IPS-NIHi11 (cell line): ENCODE data around the gene SKI.

Source experiments
- DNase-seq: peaks from one replicate; pipeline ENCODE4 v3.0.0; 2012; ENCODE audit warnings: mixed read lengths, low spot score

Gene SKI

GRCh38 chr1:2275796-2276536, 47.8 kb downstream of the SKI start:
- DNase-seq: no peak

- no peak for DNase-seq
Observed at GRCh38 chr1:2276803-2277580, 48.9 kb downstream of the SKI start.

DNA sequence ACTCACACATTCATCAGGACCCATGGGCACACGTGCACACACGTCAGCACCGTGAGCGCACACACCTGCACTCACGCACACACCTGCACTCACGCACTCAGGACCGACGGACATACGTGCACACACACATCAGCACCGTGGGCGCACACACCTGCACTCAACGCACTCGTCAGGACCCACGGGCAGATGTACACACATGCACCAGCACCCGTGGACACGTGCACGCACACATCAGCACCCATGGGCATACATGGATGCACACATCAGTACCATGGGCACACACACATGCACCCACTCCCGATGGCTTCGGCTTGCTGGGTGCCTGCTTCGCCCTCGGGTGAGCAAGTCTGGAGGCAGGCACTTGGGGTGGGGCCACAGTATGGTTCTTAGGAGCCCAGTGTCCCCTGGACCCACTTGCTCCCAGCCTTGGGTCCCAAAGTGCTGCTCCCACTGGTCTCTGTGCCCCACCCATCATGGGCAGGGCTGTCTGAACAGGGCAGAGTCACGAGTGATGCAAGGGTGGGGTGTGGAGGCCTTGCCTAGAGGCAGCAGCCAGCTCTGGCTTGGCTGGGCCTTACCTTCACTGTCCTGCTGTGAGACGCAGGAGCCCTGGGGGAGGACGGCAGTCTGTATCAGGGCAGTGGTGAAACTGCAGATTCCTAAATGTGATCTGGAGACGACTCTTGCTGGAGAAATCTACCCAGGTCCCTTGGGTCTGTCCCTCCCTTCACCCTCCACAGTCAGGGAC, 49.8 kb downstream of the SKI start:
- no peak for DNase-seq

- DNase-seq: no peak
Observed at GRCh38 chr1:2278591-2279209, 50.6 kb downstream of the SKI start.

GRCh38 chr1:2279210-2279639, 51.1 kb downstream of the SKI start:
- DNase-seq: peak; percentile 87

GRCh38 chr1:2279817-2280216, 51.7 kb downstream of the SKI start:
- no peak for DNase-seq

- DNase-seq: no peak
Observed at GRCh38 chr1:2282556-2283270, 54.6 kb downstream of the SKI start.

GRCh38 chr1:2283371-2283990, 55.4 kb downstream of the SKI start:
- no peak for DNase-seq

GRCh38 chr1:2283991-2284895, 56.1 kb downstream of the SKI start:
- no peak for DNase-seq

DNA sequence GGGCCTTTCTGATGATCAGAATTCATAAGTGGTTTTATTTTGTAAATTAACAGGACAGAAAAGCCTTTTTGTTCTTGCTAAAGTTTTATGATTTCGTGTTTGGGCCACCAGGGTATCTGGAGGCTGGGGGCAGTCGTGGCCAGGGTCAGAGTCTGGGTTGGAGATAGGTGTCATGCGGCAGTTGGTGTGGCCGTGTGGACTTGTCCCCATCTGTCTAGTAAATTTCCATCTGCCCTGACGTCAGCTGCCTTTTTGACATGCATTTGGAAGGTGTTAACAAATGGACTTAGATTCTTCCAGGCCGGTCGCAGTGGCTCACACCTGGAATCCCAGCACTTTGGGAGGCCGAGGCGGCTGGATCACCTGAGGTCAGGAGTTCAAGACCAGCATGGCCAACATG, 56.8 kb downstream of the SKI start:
- no peak for DNase-seq

- no peak for DNase-seq
Observed at GRCh38 chr1:2286923-2287322, 58.8 kb downstream of the SKI start.

DNA sequence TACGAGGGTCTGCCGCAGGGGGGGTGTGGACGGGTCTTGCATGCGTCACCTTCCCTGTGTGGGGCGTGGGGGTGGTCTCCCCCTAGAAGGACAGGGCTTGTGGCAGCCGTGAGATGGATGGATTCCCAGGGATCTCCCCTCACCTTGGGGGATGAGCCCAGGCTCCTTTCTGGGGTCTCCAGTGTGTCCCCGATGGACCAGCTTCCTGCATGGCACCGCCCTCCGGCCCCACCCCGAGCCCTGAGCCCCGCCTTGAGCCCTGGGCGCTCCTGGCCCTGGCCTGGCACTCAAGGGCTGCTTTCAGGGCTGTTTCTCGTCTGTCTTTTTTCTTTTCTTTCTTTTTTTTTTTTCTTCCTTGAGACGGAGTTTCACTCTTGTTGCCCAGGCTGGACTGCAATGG, 59.5 kb downstream of the SKI start:
- DNase-seq: no peak

DNA sequence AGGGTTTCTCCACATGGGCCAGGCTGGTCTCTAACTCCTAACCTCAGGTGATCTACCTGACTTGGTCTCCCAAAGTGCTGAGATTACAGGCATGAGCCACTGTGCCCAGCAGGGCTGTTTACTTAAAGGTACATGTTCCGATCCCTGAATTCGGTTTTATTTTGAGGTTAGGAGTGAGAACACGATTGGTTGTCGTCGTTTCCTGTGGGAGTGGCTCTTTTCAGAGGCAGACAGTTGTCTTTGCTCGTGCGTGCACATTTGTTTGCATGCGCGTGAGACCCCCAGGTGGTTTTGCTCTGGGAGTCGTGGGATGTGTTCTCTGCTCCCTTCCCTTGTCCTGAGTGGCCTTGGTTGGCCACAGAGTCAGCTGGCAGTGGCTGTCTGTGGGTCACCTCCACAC, 60.2 kb downstream of the SKI start:
- no peak for DNase-seq

DNA sequence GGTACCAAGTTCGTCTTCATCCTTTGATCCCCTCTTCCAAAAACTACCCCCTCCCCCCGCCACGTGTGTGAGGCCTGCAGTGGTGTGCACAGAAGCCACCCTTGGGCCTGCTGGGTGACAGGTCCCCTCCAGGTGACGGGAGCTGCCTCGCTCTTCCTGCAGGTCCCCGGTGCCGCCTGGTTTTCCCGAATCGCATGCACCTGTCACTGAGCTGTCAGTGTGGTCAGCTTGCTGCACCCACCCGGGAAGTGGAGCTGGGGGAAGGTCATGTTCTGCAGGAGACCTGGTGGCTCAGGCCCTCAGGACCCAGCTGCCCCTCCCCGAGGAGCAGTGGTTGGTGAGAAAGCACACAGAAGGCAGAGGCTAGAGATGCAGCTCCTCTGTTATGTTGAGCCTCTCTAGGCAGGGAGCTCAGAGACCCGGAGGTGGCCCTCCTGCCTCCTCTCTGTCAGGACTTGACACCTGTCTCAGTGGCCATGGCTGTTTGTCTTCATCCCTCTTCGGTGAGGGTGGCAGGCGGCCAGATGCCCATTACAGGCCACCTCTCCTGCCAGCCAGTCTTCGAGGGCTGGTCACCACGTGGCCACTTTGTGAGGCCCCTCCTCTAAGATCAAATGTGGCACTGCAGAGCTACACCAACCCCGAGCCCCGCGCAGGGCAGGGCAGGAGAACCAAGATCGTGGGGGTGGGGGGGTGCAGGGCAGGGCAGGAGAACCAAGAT, 60.9 kb downstream of the SKI start:
- no peak for DNase-seq

DNA sequence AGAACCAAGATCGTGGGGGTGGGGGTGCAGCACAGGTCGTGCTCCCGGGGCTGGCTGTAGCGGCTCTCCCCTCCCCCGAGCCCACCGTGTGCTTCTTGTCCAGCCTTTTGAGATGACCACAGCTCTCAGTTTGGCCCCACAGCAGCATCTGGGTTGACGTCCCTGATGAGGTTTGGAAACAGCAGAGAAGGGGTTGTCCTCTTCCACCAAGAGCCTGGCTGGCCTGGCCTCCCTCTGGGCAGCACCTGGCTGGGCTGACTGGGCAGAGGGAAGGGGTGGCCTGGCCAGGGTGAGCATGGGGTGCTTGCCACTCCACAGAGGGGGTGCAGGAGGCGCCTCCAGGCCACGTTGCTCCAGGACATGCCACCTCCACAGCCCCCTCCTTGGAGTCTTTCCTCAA, 61.5 kb downstream of the SKI start:
- no peak for DNase-seq

- DNase-seq: no peak
Observed at GRCh38 chr1:2290171-2290578, 62.1 kb downstream of the SKI start.

DNA sequence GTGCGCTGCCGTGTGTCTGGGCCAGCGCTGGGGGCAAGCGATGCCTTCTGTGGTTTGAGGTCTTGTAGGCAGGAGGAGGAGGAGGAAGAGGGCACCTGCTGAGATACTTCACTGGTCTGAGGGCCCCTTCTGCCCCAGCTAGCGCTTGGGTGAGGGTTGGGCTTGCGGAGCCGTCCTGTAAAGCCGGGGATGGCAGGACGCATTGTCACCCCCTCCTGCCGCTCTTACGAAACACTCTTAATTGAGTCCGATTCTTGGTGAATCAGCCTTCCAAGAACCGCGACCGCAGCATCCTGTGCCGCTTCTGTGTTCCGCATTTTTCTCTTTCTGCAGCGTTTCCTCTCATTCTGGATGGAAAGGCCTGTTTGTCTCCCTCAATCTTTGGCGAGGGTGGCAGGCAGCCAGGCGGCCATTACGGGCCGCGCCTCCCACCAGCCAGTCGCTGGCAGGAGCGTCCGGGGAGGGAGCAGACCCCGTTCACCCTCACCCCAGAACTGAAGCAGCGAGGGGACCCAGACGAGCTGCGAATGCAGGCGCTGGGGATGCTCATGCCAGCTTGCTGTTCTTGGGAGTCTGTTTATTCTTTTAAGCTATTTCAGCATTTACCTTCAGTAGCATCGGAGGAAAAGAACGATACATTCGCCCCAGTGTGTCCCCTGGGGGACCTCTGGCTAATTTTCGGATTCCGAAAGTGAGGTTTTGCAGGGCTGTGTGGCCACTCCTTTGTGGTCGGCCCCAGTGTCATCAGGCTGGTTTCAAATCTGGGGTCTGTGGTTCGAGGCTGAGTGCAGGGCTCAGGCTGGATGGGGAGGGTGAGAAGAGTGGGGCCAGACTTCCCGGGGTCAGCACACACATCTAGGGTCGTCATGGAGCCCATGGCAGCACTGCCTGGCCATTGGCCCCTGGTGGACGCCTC, 62.7 kb downstream of the SKI start:
- DNase-seq: no peak

DNA sequence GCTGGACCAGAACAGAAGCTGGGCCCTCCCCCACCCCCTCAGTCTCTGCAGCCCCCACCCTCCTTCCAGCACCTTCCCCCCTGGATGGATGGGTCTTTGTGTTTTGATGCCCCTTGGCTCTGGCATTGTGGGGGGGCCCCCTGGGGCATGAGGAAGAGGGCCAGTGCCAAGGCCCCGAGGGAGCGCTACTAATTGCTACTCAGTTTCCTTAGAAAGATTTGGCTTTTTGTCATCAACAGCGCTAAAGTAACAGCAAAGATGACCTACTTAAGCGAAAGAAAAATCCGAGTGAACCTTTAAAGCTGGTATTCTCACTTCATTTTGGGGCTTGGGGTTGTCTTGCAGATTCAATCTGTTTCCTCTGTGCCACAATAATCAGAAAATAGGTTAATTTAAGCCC, 63.5 kb downstream of the SKI start:
- no peak for DNase-seq
